Suprapubic skin (tissue), 4 donors: ENCODE results near the gene CD99L2. TPM values are rescaled to one million over a fixed set of nuclear protein-coding genes. Genes with fewer than 3 reads are reported as not detected.

ENCODE experiments used
- DNase-seq, 2 donors: peaks; one replicate each; pipeline ENCODE4 v3.0.0-alpha.2; 2019; ENCODE audit warnings: low spot score in 2 of 2
- H3K27ac ChIP-seq: fragments of 200-600 bp; sonication (generic); one replicate; pipeline ENCODE4 v1.5.1; 2019
- H3K27me3 ChIP-seq: fragments of 200-600 bp; sonication (generic); one replicate; pipeline ENCODE4 v1.5.1; 2019
- H3K36me3 ChIP-seq: fragments of 200-600 bp; sonication (generic); one replicate; pipeline ENCODE4 v1.5.1; 2019
- H3K4me1 ChIP-seq: fragments of 200-600 bp; sonication (generic); one replicate; pipeline ENCODE4 v1.5.1; 2019
- H3K4me3 ChIP-seq: fragments of 200-600 bp; sonication (generic); one replicate; pipeline ENCODE4 v1.5.1; 2019; ENCODE audit warnings: mild to moderate bottlenecking
- H3K9me3 ChIP-seq: fragments of 200-600 bp; sonication (generic); one replicate; pipeline ENCODE4 v1.5.1; 2019
- EP300 ChIP-seq: sonication (generic); formaldehyde crosslinking; IDR thresholded peaks from one replicate; pipeline ENCODE4 v1.6.1; 2017; ENCODE audit warnings: antibody characterized with exemption
- POLR2A ChIP-seq, 2 donors: fragments of 450-650 bp; IDR thresholded peaks; one replicate each; pipeline ENCODE4 v1.6.1; 2017; ENCODE audit warnings: antibody characterized with exemption in 2 of 2, mild to moderate bottlenecking in 2 of 2, moderate library complexity in 2 of 2
- POLR2AphosphoS5 ChIP-seq, 3 donors: sonication (generic); formaldehyde crosslinking; IDR thresholded peaks; one replicate each; pipeline ENCODE4 v1.6.1; 2017; ENCODE audit warnings: antibody characterized with exemption in 3 of 3
- WGBS: methylation state at CpG from one replicate; pipeline ENCODE4 v1.1.5; 2018; 5-methylcytosine and 5-hydroxymethylcytosine counted together
- total RNA-seq, 4 donors: library from RNA; depleted of rRNA; stranded (reverse); fragments of >200 nt; gene quantifications; one replicate each; pipeline ENCODE4 v1.1.0, GENCODE V29; 2016
- TF ChIP-seq, protein P1 (sequence below), 2 donors: fragments of 200-600 bp in 1 of 2; fragments of 450-650 bp in 1 of 2; sonication (generic) in 1 of 2; IDR thresholded peaks; one replicate each; pipeline ENCODE4 v1.5.1; 2016 to 2019; ENCODE audit warnings: antibody characterized with exemption in 2 of 2, mild to moderate bottlenecking in 1 of 2, moderate library complexity in 1 of 2

The CD99L2 gene
- total RNA-seq, 4 donors from 2014 or later, result 12.6 to 24.5 (median 18.7) TPM

DNA sequence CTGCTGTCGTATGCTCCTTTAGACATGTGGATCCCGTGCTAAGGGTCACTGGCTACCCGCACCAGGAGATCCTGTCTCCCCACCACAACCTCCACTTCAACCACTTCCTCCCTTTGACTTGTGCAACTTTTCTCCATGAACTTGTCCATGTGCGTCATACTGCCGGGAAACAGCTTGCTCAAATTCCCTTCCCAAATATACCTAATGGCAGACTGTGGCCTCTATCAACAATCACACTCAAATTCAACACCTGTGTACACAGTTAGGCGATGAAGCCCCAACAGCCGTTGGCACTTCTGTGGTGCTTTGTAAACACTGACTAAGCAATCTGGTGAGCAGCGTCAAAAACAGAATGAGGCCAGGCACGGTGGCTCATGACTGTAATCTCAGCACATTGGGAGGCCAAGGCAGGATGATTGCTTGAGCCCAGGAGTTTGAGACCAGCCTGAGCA lies 49.5 kb downstream of the CD99L2 start:
- Histone ChIP-seq H3K27ac (peak overlapping the region; percentile 56), H3K4me1 (peaks cover 3% of the 10 kb centered on the region), H3K36me3 (no peaks in the 10 kb centered on the region), H3K9me3 (no peaks in the 10 kb centered on the region), H3K27me3 (no peaks in the 10 kb centered on the region), H3K4me3 (no peak overlapping the region)
- WGBS, result 85% methylated on average over 9 of the region's 9 CpGs
- TF ChIP-seq EP300 (no peak), POLR2A (IDR thresholded peaks at IDR 0.05) (no peak), POLR2AphosphoS5 (IDR thresholded peaks at IDR 0.05) (no peak)
- TF ChIP-seq, protein P1, sequence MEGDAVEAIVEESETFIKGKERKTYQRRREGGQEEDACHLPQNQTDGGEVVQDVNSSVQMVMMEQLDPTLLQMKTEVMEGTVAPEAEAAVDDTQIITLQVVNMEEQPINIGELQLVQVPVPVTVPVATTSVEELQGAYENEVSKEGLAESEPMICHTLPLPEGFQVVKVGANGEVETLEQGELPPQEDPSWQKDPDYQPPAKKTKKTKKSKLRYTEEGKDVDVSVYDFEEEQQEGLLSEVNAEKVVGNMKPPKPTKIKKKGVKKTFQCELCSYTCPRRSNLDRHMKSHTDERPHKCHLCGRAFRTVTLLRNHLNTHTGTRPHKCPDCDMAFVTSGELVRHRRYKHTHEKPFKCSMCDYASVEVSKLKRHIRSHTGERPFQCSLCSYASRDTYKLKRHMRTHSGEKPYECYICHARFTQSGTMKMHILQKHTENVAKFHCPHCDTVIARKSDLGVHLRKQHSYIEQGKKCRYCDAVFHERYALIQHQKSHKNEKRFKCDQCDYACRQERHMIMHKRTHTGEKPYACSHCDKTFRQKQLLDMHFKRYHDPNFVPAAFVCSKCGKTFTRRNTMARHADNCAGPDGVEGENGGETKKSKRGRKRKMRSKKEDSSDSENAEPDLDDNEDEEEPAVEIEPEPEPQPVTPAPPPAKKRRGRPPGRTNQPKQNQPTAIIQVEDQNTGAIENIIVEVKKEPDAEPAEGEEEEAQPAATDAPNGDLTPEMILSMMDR (IDR thresholded peaks at IDR 0.05), result no peak
- DNase-seq, result no peak

DNA sequence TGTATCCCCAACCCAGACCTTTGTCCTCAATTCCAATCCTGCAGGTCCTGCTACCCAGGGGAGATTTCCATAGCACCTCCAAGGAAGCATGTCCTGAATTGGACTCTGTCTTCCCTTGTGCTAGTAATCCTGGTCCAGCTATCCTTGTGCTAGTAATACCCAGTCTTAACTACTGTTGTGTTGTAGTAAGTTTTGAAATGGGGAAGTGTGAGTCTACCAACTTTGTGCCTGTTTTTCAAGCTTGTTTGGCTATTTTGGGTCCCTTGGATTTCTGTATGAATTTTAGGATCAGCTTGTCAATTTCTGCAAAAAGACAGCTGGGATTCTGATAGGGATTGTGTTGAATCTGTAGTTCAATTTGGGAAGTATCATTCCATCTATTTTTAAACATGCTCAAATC lies 51.4 kb downstream of the CD99L2 start:
- no peaks in the 10 kb centered on the region for H3K36me3 ChIP-seq
- H3K4me1 ChIP-seq, result peaks cover 6% of the 10 kb centered on the region
- H3K27ac ChIP-seq, result no peak overlapping the region
- TF ChIP-seq POLR2A (IDR thresholded peaks at IDR 0.05) (no peak), POLR2AphosphoS5 (IDR thresholded peaks at IDR 0.05) (no peak), EP300 (no peak)
- TF ChIP-seq, protein P1 (IDR thresholded peaks at IDR 0.05), result no peak
- no peak overlapping the region for H3K4me3 ChIP-seq
- DNase-seq, result no peak
- H3K9me3 ChIP-seq, result no peaks in the 10 kb centered on the region
- no peaks in the 10 kb centered on the region for H3K27me3 ChIP-seq

DNA sequence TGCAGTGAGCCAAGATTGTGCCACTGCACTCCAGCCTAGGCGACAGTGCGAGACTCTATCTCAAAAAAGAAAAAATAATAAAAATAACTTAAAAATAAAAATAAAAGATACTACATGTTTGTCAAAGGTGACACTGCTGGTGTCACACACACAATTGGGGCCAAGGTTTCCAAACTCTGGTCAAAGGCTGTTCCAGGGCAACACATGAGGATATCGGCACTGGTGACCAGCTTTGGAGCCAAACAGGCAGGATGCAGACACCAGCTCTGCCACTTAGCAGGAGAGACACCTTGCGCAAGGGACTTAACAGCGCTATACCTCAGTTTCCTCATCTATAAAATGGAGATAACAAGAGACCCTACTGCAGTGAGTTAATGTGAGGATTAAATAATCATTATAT lies 52.3 kb downstream of the CD99L2 start:
- Histone ChIP-seq H3K27ac (no peak overlapping the region), H3K27me3 (no peaks in the 10 kb centered on the region), H3K9me3 (no peaks in the 10 kb centered on the region), H3K4me3 (no peak overlapping the region), H3K4me1 (peaks cover 11% of the 10 kb centered on the region), H3K36me3 (no peaks in the 10 kb centered on the region)
- 96% methylated on average over 5 of the region's 5 CpGs for WGBS
- DNase-seq, result no peak
- TF ChIP-seq POLR2A (IDR thresholded peaks at IDR 0.05) (no peak), POLR2AphosphoS5 (IDR thresholded peaks at IDR 0.05) (no peak)

DNA sequence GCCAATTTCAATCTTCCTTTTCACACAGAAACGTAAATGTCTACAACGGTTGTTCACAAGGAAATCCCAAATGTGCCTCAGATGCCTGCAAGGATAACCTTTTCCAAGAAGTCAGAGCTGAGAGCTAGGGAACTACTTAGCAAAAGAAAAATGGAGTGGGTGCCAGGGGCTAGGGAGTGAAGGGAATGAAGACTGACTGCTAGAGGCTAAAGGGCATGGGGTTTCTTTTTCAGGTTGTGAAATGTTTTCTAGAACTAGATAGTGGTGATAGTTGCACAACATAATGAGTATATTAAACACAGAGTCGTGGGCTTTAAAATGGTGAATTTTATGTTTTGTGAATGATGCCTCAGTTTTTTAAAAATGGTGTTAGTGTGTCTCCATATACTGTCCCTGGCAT lies 53.4 kb downstream of the CD99L2 start:
- no peaks in the 10 kb centered on the region for H3K27me3 ChIP-seq
- H3K9me3 ChIP-seq, result no peaks in the 10 kb centered on the region
- peaks cover 9% of the 10 kb centered on the region for H3K4me1 ChIP-seq
- no peak overlapping the region for H3K4me3 ChIP-seq
- TF ChIP-seq, protein P1 (IDR thresholded peaks at IDR 0.05), result no peak
- no peak for TF ChIP-seq POLR2A (IDR thresholded peaks at IDR 0.05)
- no peak for TF ChIP-seq EP300
- no peak for TF ChIP-seq POLR2AphosphoS5 (IDR thresholded peaks at IDR 0.05)
- DNase-seq, result no peak
- no peak overlapping the region for H3K27ac ChIP-seq
- H3K36me3 ChIP-seq, result no peaks in the 10 kb centered on the region
- 70% methylated on average over 3 of the region's 3 CpGs for WGBS

DNA sequence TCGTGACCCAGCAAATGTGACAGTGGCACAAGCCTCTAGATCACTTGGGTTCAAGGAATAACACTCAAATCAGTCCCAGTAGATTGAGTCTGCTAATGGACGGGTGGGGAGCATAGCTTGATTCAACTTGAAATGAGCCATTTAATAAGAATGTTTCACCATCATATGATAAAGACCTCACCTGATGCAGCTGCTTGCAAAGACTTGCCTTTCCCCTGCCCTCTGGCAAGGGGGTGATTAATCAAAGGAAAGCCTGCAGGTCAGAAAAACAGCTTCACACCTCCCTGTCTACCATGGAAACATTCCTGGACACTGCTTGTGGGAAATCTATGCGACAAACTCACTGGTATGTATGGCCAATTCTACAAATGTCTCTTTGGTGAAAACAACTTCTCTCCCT lies 54.5 kb downstream of the CD99L2 start:
- no peaks in the 10 kb centered on the region for H3K27me3 ChIP-seq
- peaks cover 8% of the 10 kb centered on the region for H3K4me1 ChIP-seq
- WGBS, result 64% methylated on average over 3 of the region's 3 CpGs
- DNase-seq, result no peak
- TF ChIP-seq, protein P1 (IDR thresholded peaks at IDR 0.05), result no peak
- TF ChIP-seq POLR2AphosphoS5 (IDR thresholded peaks at IDR 0.05) (no peak), POLR2A (IDR thresholded peaks at IDR 0.05) (no peak), EP300 (no peak)
- H3K9me3 ChIP-seq, result no peaks in the 10 kb centered on the region
- no peak overlapping the region for H3K27ac ChIP-seq
- no peak overlapping the region for H3K4me3 ChIP-seq
- no peaks in the 10 kb centered on the region for H3K36me3 ChIP-seq

DNA sequence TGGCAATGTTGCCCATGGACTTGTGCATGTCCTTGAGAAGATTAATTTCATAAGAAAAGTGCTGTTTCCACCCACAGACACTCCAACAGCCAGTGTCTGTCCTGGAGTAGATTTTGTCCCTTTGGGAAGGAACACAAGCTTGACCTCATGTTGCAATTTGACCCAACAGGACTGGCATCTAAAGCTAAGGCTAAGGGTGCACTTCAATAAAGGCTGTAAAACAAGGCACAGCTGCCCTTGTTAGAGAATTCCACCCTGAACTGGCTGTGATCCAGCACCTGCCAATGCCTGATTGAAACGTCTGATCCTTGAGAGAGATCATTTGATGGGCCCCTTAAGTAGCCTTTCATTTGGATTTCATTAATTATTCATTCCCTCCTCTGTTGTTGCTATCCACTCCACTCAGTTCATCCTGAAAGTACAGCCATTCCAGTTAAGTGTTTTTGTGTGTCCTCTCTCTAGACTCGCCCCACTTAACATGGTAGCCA lies 56.2 kb downstream of the CD99L2 start:
- H3K4me1 ChIP-seq, result peaks cover 8% of the 10 kb centered on the region
- 54% methylated on average over 2 of the region's 2 CpGs for WGBS
- H3K36me3 ChIP-seq, result no peaks in the 10 kb centered on the region
- no peak overlapping the region for H3K27ac ChIP-seq
- no peaks in the 10 kb centered on the region for H3K27me3 ChIP-seq
- no peaks in the 10 kb centered on the region for H3K9me3 ChIP-seq
- DNase-seq, result no peak
- no peak for TF ChIP-seq POLR2A (IDR thresholded peaks at IDR 0.05)
- TF ChIP-seq, protein P1 (IDR thresholded peaks at IDR 0.05), result no peak
- TF ChIP-seq EP300, result no peak
- TF ChIP-seq POLR2AphosphoS5 (IDR thresholded peaks at IDR 0.05), result no peak
- H3K4me3 ChIP-seq, result no peak overlapping the region
